Right hindlimb (tissue), 1 donor: ENCODE data around the gene BNC2.

ENCODE experiments used
- DNase-seq: peaks from one replicate; pipeline ENCODE4 v3.0.0-alpha.2; 2018

Gene BNC2

DNA sequence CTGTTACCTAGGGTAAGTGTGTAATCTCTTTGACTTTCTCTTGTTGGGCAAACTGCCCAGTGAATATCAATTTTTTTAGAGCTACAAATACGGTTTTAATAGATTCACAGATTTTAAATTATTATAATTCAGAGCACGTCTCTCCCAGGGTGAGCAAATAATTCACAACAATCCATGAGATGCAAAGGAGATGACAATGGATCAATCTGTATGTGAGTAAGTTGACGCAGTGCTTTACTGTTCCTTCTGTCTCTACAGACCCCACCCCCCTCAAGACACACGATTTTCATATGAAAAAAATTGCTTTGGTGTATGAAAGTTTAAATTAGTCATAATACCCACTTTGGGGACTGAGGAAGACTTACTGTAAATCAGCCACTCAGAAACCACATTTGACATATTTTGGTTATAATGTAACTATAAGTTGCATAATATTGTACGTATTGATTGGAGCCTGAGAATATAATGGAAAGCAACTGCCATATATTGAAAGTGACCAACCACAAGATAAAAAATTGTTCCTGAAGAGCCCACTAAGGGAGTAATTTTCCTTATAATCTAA is 201.7 kb downstream of the BNC2 start:
- no peak for DNase-seq

- no peak for DNase-seq
Observed at GRCh38 chr9:16664211-16664610, 206.3 kb downstream of the BNC2 start.

- DNase-seq, result no peak
Observed at GRCh38 chr9:16661816-16662215, 208.7 kb downstream of the BNC2 start.

DNA sequence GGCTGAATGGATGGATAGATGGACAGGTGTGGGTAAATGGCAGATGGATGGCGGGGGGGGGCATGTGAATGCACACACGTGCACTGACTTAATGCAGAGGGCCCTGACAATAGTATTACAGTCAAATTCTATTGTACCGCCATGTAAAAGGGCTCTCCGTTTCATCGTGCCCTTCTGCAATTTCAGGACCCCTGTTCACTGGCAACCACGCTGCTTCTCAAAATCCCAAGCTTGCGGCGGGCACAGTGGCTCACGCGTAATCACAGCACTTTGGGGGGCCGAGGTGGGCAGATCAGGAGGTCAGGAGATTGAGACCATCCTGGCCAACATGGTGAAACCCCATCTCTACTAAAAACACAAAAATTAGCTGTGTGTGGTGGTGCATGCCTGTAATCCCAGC is 211.4 kb downstream of the BNC2 start:
- DNase-seq, result no peak

- DNase-seq, result no peak
Observed at GRCh38 chr9:16656432-16657169, 213.9 kb downstream of the BNC2 start.

- no peak for DNase-seq
Observed at GRCh38 chr9:16654596-16655126, 215.8 kb downstream of the BNC2 start.

GRCh38 chr9:16653491-16654399 is 216.7 kb downstream of the BNC2 start:
- DNase-seq, result peak; percentile 43

DNA sequence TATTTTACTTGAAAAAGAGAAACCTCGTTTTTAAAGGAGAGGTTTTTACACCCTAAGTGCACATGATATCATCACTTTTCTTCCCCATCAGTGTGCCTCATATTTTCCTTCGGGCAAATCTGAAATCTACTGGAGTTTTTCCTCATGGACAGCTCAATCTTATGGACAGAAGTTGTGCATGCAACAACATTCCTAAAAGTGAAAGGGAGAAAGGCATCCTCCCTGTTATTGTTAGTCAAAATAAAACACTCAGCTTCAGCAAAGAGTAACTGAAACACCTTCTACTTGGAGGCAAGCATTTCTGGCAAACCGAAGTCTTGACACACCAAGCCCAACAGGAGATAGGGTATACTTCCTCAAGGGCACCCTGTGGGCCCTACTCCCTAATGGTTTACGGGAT is 217.9 kb downstream of the BNC2 start:
- DNase-seq, result no peak

DNA sequence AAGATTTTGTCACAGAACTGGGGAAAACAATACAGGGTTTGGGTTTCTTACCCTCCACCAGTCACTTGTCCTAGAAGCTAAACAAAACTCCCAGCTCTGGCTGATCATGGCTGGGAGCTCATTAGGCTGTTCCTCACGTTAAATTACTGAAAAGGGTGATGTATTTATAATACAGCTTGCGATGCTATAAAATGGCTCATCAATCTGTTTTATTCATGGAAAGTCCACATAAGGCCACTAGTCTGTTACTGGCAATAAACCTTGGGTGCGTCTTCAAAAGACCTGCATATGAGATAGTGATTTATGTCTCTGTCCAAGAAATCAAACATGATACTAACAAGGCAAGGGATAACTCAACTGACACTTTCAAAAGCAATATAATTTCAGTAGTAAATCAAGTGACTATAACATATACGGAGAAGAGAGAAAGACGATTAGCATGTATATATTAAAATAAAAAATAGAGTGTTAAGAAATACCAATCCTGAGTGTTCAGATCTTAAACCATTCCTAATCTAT is 219.0 kb downstream of the BNC2 start:
- DNase-seq, result no peak

GRCh38 chr9:16645970-16646369 is 224.5 kb downstream of the BNC2 start:
- no peak for DNase-seq

DNA sequence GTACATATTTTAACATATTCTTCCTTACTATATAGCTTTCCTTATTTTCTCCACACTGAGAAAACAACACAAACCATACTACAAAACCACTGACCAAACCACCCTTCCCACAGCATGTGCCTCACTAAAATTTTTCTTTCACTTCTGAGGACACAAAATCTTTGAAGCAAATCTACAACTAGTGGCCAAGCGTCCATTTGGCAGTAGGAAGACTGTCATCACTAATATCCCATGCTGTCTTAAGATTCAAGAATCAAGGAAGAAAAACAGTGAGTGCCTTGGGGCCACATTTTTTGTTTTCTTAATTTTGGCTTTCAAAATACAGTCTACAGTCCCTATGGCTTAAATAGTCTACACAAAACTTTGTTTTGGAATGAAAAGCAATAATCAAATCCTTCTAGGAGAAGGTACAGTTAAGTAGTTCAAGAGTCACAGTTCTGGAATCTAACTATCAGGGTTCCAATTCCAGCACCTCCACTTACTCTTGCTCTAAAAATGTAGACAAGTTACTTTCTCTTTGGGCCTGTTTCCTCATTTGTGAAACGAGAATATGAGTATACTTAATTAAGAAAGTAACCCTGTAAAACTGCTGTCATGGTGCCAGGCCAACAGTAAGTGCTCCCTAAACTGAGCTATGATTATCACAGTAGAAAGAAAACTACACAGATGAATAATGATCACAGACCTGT is 227.9 kb downstream of the BNC2 start:
- no peak for DNase-seq

- no peak for DNase-seq
Observed at GRCh38 chr9:16640649-16641048, 229.8 kb downstream of the BNC2 start.

- DNase-seq, result no peak
Observed at GRCh38 chr9:16639644-16640043, 230.8 kb downstream of the BNC2 start.

DNA sequence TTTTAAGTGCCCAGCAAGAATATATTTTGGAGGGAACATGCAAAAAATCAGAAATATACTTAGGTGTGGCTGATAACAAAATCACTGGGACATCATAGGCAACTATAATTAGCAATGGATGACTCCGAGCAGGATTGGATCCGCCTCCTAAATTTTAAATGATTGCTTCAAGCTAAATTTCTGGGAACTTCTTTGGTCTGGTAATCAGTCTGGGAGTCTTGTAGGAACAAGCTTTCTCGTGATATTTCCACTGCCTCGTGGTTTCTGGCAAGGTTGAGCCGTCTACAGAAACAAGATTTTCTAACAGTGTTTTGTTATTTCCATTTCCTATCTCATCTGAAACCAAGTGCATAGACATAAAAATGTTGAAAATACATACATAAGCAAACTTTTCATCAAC is 232.6 kb downstream of the BNC2 start:
- DNase-seq, result no peak

DNA sequence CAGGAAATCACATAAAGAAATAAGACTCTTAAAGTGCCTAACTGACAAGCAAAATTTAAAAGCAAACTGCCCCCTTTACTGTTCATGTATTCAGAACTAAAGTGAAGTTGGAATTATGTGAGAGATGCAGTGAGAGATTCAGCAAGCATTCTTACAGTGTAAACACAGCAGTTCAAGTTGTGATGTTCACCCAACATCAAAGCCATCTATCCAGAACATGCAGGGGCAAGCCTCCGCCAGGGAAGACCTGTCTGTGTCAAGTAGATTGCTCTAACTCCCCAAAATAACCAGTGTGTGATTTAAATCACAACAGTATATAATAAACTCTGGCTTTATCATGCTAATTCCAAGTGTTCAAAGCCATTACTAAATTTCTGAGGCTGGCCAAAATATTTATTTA is 233.3 kb downstream of the BNC2 start:
- DNase-seq, result no peak

DNA sequence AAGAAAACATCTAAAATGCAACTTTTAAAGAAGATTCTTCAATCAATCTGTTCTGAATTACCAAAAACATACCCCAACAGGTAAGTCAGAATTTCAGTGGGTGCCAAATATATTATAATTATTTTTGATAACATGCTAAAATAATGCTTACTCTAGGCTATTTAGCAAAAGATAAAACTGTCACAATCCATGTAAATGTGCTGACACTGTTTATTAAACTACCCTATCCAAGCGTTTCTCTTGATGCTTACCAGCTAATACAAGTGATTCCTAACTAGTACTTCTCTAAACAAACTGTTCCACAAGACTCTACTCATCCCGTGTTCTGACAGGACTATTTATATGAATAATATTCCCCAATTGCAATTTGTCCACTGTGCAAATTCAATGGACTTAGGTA is 236.7 kb downstream of the BNC2 start:
- no peak for DNase-seq

DNA sequence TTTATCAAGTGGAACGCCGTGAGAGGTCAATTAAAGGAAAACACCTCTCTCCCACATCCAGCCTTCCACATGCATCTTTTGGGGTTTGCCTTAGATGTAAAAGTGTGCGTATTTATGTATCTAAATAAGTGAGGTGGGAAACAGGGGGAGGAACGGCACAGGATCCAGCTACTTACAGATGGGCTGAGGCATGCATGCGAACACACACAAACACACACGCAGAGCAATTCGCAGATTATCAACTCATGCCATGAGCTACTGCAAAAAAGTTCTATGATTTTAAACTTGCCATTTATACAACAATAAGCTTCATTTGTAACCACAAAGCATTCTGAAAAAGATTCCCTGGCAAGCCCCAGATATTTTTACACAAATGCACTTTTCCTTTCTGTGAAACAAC is 242.1 kb downstream of the BNC2 start:
- DNase-seq, result no peak

GRCh38 chr9:16627967-16628366 is 242.5 kb downstream of the BNC2 start:
- peak; percentile 87 for DNase-seq

DNA sequence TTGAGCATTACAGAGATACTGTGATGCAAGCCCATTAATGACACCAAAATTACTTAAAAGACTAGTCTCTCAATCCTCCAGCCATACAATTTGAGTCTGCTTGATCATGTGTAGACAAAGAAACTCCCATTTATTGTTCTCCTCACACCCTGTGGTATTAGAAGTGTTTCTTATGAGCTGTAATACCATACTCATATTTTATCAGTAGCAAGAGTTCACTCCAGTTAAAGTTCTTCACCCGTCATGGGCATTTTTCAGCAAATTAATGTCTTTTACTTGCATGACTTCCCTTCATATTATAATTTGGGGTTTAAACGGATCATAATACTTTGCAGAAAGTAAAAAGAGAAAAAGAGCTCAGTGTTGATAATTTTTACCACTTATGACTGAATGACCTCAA is 242.9 kb downstream of the BNC2 start:
- no peak for DNase-seq

DNA sequence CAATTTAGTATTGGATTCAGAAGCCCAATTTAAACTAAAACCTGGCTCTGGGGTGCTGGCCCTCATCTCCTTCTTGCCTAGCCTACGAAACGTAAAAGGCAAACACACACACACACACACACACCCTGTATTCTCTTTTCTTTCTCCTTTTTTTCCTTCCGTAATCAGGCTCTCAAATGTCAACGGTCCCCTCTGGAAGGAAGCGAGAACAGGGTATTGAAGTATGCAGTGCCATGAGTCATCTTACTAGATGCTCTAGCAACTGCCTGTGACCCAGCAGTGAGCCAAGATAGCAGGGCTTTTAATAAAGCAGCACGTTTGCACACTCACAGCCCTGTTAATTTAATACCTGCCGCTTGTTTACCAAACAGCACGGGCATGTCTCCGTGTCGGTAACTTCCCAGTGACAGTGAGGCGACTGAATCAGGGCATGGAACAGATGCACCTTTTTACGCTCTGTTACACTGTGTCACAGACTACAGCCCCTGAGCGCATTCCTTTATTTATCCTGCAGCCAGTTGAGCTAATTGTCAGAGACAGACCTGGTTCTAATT is 243.8 kb downstream of the BNC2 start:
- DNase-seq, result no peak

- no peak for DNase-seq
Observed at GRCh38 chr9:16625811-16626210, 244.7 kb downstream of the BNC2 start.

DNA sequence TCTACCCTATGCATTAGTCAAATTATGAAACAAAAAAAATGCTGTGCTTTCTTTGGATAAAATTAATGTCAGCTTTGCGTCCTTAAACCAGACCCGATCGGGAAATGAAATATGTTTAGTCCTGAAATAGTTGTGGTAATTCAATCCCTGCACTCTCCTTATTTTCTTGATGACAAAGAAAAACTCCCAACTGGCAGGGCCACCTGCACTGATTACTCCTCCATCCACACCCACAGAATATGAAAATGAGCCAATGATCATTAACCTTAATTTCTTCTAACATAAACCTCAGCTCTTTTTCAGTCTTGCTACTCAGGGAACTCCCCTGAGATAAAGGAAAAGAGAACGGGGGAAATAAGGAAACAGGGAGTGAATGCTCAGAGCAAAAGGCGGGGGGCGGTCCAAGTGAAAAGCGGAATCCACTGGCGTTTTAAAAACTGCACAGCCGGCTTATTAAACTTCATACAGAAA is 245.3 kb downstream of the BNC2 start:
- no peak for DNase-seq
